ENCODE results near the gene PTPN14. TPM values are rescaled to one million over a fixed set of nuclear protein-coding genes. Genes with fewer than 3 reads are reported as not detected.

The PTPN14 gene
- total RNA-seq, 1 donor from 2014 or later, result 3.2 TPM

DNA sequence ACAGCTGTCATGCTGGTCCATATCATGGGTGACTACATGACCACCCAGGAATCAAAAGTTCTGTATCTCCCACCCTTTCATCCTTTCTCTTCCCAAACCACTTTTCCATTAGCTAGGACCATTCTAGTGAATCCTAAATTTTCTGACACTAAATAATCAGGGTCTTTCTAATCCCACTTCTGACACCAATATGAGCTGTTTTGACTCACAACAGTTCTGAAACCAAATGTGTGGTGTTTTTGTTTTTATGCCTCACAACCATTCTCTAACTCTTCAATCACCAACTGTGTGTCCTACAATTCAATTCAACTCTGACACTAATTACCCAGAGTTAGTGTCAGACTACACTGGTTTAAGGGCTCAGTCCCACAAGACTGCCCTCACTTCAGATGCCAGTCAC, 206.5 kb downstream of the PTPN14 start:
- ATAC-seq, result no peak
- DNase-seq (ENCODE audit: low spot score), result no peak

DNA sequence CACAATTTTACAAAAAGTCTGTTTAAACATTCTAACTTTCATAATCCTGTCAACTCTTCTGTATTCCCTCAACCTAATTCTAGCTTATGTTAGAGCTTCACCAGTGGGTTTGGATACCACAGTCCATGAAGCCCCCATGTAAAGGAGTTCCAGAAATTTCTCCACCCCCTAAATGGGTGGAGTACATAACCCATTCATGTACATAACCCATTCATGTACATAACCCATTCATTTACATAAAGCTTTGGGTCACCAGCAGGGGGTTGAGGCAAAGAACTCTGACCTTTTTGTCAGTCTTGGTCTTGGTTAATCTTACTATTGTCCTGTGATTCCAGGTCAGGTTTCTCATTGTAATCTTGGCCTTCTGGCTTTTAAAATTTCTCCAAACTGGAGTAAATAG, 208.9 kb downstream of the PTPN14 start:
- DNase-seq (ENCODE audit: low spot score) (no peak), ATAC-seq (no peak)

DNA sequence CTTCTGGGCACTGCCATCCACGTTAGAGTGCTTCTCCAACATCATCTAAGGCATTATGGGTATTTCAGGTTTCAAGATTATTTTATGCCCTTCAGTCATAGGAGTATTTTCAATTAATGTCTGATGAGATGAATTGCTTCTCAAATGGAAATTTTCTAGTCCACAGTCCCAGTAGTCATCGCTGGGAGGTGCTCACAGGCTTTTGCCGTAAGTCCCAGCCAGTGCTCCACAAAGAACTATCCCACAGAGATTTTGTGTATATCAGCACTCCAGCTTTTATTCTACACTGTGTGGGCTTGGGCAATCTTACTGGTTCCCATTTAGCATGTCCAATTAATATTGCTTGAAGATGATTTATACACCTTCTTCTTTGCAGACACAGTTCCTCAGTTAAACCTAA, 209.5 kb downstream of the PTPN14 start:
- DNase-seq (ENCODE audit: low spot score), result no peak
- no peak for ATAC-seq

DNA sequence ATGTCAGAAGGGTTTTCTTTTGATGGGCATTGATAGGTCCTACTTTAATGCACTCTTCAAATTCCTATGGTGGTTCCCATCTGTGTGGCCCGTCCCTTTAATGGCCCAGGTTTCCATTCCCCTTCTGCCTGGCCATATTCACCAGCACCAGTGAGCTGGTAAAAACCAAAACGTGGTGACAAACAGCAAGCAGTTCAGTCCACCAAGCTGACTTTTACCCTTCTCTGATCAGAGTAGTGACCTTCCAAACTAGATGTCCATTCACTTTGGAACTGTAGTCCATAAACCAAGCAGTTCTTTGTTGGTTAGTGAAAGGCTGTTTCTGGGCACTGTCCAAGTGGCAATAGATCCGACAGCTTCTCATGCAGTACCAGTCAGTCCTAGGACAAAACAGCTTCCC, 209.9 kb downstream of the PTPN14 start:
- DNase-seq (ENCODE audit: low spot score), result no peak
- no peak for ATAC-seq

DNA sequence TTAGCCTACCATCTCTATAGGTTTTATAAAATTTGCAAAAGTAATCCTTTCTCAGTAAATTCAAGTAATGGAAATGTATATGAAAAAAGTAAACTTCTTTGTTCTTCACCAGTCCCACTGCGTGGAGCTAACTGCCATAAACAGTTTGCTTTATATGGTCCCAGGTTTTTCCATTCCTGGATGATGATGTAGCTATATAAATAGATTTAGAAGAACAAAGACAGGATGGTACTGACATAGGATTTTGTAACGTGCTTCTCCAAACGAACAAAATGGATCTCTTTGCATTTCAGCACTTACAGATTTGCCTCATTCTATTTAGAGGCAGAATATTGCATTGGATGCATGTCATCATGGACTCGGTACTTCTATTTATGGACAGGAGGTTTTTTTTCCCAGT, 213.2 kb downstream of the PTPN14 start:
- ATAC-seq (no peak), DNase-seq (ENCODE audit: low spot score) (no peak)

DNA sequence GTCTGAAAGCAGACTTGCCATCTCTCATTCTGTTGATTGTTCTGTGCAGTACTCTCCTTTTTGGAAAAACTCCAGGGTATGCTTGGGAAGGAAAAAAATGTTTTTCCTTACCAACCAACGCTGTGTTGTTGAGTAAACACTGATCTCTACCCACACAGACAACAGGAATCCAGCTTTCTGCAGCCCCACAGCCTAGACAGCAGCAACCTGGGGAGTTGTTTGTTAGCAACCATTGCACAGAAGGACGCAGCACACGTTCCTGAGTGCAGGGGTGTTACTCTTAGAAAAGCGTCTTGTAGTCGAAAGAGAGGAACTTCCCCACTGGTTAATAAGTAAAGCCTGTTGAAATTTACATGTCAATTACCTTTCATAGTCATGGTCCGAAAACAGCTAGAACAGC, 213.9 kb downstream of the PTPN14 start:
- DNase-seq (ENCODE audit: low spot score), result no peak
- no peak for ATAC-seq

DNA sequence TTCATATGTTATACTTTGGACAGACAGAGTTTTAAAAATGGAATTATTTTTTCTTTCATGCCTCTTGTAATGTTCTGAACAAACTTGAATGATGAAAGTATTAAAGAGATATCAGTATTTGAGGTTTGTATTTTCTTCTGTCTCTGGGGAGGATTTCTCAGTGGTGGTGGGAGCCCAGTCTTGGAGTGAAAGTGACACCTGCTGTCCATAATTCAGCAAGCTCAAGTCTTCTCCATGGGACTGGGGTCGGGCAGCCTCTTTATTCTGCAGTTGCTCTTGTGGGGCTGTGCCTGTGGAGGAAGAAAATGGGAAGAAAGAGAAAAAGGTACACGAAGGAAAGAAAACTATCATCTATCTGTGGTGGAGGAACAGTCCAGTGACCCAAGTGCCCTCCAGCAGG, 214.4 kb downstream of the PTPN14 start:
- ATAC-seq, result no peak
- no peak for DNase-seq (ENCODE audit: low spot score)

DNA sequence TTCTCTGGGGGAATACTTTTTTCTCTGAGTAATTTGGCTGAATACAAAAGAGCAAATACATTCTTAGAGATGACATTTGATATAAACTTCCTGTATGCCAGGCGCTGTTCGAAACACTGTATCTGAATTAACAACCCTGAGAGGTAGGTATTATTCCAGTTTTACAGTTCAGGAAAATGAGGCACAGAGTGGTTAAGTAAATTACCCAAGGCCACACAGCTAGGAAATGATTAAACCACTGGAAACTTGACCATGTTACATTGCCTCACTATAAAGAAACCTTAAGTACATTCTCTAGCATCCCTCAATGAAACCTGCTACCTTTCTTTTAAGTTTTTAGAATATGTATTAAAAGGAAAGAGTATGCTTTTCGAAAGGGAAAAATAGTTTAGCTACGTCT, 215.8 kb downstream of the PTPN14 start:
- ATAC-seq, result no peak
- DNase-seq (ENCODE audit: low spot score), result no peak

DNA sequence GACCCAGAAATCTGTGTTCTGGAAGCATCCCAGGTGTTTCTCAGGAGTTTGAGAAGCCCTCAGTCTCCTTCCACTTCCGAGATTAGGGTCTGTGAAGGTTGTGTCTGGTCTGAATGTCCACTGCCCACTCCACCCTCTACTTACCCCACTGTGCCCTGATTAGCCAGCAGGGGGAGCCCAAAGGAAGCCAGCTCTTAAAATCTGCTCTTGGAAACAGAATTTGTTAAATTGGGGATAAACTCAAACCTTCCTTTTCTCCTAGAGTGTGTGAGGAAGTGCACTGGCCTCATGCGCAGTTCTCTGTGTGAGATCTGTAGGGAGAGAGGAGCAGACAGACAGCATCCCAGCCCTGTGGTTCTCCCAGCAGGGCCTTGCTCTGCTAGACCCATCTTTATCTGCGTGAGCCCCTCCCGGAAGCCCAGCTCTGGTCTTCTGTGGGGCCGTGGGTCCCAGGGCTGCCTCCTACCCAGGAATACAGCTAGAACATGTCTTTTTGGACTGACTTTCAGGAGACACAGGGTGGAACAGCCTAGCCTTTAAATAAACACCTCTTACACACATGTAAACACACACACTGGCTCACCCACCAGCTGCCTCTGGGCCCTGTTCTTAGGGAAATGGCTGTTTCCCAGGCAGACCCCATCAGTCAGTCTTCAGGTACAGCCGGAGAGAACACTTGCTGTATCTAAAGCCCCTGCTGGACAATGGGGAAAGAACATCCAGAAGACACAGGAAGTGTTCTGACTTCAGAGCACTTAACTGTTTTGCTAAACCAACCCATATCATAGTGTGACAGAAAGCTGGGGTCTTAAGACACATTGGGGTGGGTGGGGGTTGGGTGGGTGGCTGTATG, 218.2 kb downstream of the PTPN14 start:
- DNase-seq (ENCODE audit: low spot score) (no peak), ATAC-seq (peak; percentile 42)

DNA sequence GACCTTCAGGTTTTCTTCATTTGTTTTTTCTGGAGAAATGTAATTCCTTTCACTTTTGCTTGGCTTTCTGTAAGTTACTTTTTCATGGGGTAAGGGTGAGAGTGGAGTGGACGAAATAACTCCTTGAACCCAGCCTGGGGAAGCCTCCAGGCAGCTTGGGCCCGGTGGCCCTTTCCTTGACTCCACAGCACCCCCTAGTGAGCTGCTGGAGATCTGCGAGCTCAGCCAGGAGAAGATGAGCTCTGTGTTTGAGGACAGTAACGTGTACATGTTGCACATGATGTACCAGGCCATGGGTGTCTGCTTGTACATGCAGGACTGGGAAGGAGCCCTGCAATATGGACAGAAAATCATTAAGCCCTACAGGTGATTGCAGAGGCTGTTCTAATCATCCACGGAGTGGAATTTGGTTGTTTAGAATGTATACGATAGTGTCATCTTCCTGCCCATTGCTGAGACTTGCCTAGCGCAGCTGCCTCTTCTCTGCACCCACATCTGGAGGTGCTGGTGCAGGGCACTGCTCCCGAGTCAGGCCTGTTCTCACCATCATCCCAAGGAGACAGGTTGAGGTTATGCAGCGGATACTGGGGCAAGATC, 219.5 kb downstream of the PTPN14 start:
- DNase-seq (ENCODE audit: low spot score), result no peak
- peak; percentile 37 for ATAC-seq

DNA sequence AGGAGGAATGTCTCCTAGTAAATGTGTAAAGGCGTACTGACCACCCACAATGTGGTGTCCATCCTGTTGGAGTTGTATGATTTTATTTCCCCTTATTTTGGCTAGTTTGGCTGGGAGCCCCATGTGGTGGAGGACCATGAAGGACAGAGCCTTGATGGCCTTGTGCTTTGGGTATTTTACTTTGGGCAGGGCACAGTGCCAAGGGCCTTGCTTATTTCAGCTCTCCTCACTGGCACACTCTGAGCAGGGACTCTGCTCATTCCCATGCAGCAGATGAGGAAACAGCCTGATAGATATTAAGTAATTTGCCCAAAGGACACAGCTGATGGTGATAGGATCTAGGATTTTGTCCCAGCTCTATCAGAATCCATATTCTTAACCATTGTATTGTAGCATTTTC, 220.2 kb downstream of the PTPN14 start:
- no peak for DNase-seq (ENCODE audit: low spot score)

DNA sequence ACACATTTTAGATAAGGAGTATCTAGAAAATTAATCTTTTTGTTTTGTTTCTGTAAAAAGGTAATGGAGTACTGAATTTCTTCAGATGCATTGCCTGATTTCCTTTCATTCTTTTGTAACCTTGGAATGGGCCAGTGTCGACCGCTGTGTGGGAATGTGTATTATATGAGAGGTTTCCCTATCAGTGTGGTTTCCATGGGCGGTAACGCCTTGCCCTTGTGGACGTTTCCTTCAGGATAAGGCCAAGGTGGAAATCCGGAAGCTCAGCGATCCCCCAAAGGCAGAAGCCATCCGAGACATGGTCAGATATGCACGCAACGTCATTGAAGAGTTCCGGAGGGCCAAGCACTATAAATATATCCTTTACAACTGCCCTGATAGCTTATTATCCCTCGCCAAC, 220.7 kb downstream of the PTPN14 start:
- DNase-seq (ENCODE audit: low spot score) (no peak), ATAC-seq (no peak)

More for the DNA sequence above, 220.2 kb downstream of the PTPN14 start:
- ATAC-seq, result no peak

DNA sequence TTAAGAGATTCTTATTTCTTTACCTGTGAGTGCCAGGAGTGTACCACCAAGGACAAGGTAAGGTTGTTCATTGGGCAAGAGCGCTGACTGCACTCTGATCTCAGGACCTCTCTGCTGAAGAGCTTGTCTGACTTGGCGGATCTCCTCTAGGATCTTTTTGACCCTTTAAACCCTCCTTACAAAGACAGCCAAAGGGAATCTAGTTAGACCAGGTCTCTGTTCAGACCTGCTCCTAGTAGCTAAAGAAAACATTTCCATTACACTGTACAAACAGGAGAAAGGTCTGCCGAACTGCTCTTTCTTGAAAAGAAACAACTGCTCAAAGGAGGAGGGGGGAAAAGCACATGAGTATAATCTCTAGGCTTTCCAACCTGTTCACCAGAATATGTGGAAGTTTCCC, 221.2 kb downstream of the PTPN14 start:
- ATAC-seq (no peak), DNase-seq (ENCODE audit: low spot score) (no peak)

DNA sequence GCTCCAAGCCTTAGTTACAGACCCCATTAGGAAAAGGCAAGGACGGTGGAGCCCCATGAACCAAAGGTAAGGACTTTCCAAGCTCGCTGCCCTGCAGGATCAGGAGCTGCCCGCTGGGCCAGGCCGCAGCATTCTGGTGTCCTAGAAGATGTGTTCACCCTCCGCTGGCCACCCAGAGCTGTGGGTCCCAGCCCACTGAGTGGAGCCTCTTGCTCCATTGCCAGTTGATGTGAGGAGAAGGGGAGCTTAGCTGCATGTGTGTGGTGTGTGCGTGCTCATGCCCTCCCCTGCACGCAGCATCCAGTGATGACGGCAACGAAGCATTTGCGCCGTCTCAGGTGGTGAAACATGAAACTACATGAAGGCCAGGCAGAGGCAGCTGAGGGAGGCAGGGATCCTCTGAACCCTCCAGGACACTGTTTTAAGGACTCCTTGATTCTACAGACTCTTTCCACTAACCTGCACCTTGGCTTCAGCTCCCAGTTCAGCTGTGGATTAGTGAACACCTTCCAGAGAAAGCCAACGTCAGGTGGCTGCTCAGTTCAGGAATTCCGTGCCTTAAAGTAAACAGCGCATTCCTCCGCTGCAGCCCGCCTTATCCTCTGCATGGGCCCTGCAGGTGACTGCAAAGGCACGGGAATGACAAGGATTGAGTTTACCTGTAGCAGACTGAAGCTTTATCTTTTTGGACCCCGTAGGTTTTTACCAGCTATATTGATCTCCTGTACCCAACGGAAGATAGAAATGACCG, 221.8 kb downstream of the PTPN14 start:
- ATAC-seq, result no peak
- no peak for DNase-seq (ENCODE audit: low spot score)

DNA sequence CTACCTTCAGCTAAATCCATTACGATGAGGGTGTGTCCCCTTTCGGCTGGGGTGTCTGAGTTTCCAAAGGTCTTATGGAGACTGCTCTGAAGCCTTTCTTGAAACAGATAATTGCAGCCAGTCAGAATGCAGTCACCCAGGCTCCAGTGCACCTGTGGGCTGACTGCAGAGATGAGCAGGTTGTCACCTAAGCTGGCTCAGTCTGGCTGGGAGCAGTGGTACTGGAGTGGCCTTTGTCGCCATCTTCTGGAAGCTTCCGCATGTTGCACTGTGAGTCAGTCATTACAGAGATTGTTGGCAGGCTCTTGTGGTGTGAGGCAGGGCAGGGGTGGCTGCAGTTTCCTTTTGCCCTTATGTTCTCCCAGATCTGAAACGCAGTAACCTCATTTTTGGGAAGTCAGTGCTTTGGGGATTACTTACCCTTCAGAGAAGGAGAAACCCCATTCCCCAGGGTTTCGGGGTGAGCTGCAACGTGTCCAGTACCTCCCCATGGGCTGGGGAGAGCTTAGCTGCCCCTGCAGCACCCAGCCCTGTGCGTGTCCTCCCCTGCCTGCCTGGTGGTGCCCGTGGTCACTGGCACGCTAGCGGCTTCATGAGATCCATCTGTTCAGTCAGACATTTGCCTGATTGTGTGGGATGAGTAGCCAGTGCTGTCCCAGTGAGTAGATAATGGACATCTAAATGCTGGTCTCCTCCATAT, 222.5 kb downstream of the PTPN14 start:
- ATAC-seq (peak; percentile 96), DNase-seq (ENCODE audit: low spot score) (peak; percentile 84)

DNA sequence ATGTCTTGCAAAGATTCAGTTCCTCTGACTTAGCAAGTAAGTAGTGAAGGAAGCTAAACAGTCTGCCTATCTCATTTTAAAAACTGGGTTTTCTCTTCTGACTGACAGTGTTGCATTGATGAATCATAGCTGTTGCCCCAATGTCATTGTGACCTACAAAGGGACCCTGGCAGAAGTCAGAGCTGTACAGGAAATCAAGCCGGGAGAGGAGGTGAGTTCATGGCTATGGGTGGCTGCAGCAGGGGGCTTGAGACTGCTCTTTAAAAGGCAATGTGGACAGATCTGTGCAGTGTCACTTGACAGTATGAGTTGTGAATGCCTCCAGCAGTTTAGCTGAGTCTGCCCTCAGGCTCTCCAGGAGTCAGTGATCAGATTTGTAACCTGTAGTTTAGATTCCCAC, 223.9 kb downstream of the PTPN14 start:
- DNase-seq (ENCODE audit: low spot score) (no peak), ATAC-seq (no peak)

DNA sequence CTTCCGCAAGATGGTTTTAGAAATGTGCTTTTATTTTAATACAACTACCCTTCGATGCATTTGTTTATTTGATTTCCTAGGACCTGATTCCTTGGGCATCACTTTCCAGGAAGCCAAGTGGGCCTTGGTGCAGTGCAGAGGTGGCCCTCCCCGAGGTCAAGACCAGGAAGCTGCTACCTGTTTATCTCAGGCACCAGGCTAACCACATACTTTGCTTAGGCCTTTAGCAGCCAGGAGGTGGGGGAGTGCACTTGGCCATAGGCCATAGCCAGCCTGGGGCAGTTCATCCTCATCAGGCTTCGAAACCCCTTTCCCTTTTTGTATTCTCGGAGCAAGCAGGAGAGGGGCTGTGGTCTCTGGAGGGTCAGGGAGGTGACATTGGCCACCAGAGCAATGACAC, 225.0 kb downstream of the PTPN14 start:
- DNase-seq (ENCODE audit: low spot score), result no peak
- ATAC-seq, result peak; percentile 3

DNA sequence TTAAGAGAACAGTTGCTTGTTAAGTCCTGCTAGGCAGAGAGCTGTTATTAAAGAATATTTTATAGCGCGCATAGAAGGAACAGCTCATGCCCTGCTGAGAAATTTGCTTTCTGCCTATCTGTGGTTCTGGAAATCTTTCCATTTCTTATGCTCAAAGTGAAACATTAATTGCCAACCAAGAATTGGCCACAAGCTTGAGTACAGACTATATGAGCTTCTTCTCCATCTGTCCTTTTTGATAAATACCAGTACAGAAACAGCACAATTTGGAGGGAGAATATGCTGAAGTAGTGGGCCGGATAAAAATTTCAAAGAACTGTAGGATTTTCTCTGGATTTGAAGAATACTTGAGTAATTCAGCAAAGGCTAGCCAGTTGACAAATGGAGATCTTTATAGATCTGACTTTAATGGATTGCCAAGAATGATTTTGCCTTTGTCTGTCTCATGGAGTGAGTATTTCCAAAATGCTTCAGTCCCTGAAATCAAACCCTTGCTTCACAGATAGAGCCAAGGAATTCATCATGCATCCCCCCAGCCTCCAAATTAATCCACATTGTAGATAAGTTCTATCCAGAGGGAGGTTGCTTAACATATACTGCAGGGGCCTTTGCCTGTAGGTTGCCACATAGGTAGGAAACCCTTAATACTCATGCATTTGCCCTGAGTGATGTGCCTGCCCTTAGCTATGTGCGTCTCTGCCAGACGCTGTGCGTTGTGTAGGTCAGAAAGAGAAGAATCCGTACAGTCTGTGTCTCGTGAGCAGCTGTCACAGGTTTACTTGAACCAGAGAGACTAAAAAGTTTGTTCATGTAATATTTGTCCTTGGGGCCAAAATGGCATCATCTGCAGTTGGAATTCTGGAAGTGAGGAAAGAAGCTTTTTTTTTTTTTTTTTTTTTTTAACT, 226.3 kb downstream of the PTPN14 start:
- ATAC-seq (no peak), DNase-seq (ENCODE audit: low spot score) (no peak)

DNA sequence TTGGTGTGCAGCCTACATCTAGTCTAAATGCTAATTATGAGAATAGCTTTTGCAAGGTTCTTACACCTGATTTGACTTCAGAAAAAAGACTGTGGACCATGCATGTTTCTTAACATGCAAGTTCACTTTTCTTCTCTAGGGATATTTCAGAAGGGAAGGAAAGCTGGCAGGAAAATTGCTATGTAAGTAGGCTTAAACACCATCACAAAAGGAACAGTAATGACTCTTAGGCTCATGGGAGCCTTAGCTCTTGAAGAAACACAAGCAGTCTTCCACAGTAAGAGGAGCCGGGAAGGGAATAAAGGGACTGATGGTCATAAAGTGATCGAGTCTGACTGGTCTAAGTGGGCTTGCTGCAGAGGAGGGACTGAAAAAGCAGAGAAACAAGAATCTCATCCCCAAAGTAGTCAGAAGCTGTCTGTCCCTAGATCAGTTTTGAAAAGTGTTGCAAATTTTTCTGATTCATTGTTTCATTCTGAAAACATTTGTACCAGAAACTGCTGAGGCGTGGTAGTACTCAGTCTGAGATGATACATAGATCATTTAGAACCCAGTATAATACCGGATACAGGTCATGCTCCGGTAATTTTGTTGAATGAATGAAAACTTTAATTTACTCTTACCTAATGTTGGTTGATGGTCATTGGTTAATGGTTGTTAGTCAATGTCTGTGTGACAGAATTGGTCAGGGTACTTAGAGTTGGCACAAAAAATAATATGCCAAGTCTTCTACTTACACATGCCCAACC, 229.5 kb downstream of the PTPN14 start:
- DNase-seq (ENCODE audit: low spot score), result no peak
- no peak for ATAC-seq

DNA sequence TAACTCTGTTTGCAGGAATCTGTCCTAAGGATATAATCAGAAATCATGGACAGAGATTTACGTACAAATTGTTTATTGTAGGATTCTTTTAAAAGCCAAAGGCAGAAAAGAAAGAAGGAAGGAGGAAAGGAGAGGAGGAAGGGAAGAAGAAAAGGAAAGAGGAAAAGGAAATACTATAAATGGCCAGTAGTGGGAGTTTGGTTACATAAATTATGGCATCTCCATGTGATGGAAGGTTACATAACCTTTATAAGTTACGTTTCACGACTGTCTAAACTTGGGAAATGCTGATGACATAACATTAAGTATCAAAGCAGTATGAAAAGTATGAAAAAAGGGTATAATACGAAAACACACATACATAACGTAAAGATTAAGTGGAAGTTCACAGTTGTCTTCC, 231.5 kb downstream of the PTPN14 start:
- DNase-seq (ENCODE audit: low spot score) (no peak), ATAC-seq (no peak)

All from left lobe of liver (tissue), 2 donors.